ENCODE data around the gene HRH2. TPM values are rescaled to one million over a fixed set of nuclear protein-coding genes. Genes with fewer than 3 reads are reported as not detected.

Gene HRH2
- total RNA-seq, 1 donor from 2014 or later: 1.7 TPM

- no peak for DNase-seq (ENCODE audit: low read depth, low spot score)
- Mint-ChIP-seq H3K27ac (ENCODE audit: unreplicated experiment) (peak overlapping the region; percentile 30), H3K9me3 (no peaks in the 10 kb centered on the region), H3K4me3 (no peak overlapping the region), H3K36me3 (ENCODE audit: low read depth) (no peaks in the 10 kb centered on the region), H3K4me1 (peaks cover 5% of the 10 kb centered on the region), H3K27me3 (ENCODE audit: low read depth) (peaks cover 4% of the 10 kb centered on the region)
- TF ChIP-seq, protein P1, sequence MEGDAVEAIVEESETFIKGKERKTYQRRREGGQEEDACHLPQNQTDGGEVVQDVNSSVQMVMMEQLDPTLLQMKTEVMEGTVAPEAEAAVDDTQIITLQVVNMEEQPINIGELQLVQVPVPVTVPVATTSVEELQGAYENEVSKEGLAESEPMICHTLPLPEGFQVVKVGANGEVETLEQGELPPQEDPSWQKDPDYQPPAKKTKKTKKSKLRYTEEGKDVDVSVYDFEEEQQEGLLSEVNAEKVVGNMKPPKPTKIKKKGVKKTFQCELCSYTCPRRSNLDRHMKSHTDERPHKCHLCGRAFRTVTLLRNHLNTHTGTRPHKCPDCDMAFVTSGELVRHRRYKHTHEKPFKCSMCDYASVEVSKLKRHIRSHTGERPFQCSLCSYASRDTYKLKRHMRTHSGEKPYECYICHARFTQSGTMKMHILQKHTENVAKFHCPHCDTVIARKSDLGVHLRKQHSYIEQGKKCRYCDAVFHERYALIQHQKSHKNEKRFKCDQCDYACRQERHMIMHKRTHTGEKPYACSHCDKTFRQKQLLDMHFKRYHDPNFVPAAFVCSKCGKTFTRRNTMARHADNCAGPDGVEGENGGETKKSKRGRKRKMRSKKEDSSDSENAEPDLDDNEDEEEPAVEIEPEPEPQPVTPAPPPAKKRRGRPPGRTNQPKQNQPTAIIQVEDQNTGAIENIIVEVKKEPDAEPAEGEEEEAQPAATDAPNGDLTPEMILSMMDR (conservative IDR thresholded peaks at IDR 0.05): no peak
These were observed 66.7 kb downstream of the HRH2 start for GRCh38 chr5:175724314-175725275.

GRCh38 chr5:175728316-175728715 is 70.4 kb downstream of the HRH2 start:
- peaks cover 6% of the 10 kb centered on the region for H3K27me3 Mint-ChIP-seq (ENCODE audit: low read depth)
- H3K36me3 Mint-ChIP-seq (ENCODE audit: low read depth): no peaks in the 10 kb centered on the region
- H3K9me3 Mint-ChIP-seq: no peaks in the 10 kb centered on the region
- DNase-seq (ENCODE audit: low read depth, low spot score): no peak
- TF ChIP-seq, protein P1 (conservative IDR thresholded peaks at IDR 0.05): no peak
- H3K4me1 Mint-ChIP-seq: peaks cover 10% of the 10 kb centered on the region
- H3K4me3 Mint-ChIP-seq: no peak overlapping the region
- H3K27ac Mint-ChIP-seq (ENCODE audit: unreplicated experiment): no peak overlapping the region

- Mint-ChIP-seq H3K4me1 (peaks cover 10% of the 10 kb centered on the region), H3K27ac (ENCODE audit: unreplicated experiment) (no peak overlapping the region), H3K36me3 (ENCODE audit: low read depth) (no peaks in the 10 kb centered on the region), H3K27me3 (ENCODE audit: low read depth) (peaks cover 6% of the 10 kb centered on the region), H3K9me3 (no peaks in the 10 kb centered on the region), H3K4me3 (peak overlapping the region; percentile 35)
- DNase-seq (ENCODE audit: low read depth, low spot score): peak; percentile 27
- TF ChIP-seq, protein P1 (conservative IDR thresholded peaks at IDR 0.05): no peak
These were observed 71.3 kb downstream of the HRH2 start for GRCh38 chr5:175728885-175729828.

GRCh38 chr5:175729829-175730277 is 72.0 kb downstream of the HRH2 start:
- Mint-ChIP-seq H3K27me3 (ENCODE audit: low read depth) (peaks cover 6% of the 10 kb centered on the region), H3K36me3 (ENCODE audit: low read depth) (no peaks in the 10 kb centered on the region), H3K9me3 (no peaks in the 10 kb centered on the region), H3K27ac (ENCODE audit: unreplicated experiment) (no peak overlapping the region), H3K4me3 (peak overlapping the region; percentile 35), H3K4me1 (peaks cover 10% of the 10 kb centered on the region)
- TF ChIP-seq, protein P1 (conservative IDR thresholded peaks at IDR 0.05): peak; percentile 98
- DNase-seq (ENCODE audit: low read depth, low spot score): peak; percentile 100

- no peak for DNase-seq (ENCODE audit: low read depth, low spot score)
- H3K36me3 Mint-ChIP-seq (ENCODE audit: low read depth): no peaks in the 10 kb centered on the region
- H3K4me3 Mint-ChIP-seq: no peak overlapping the region
- H3K9me3 Mint-ChIP-seq: no peaks in the 10 kb centered on the region
- H3K4me1 Mint-ChIP-seq: peaks cover 13% of the 10 kb centered on the region
- peaks cover 6% of the 10 kb centered on the region for H3K27me3 Mint-ChIP-seq (ENCODE audit: low read depth)
- H3K27ac Mint-ChIP-seq (ENCODE audit: unreplicated experiment): no peak overlapping the region
- TF ChIP-seq, protein P1 (conservative IDR thresholded peaks at IDR 0.05): no peak
These were observed 73.3 kb downstream of the HRH2 start for GRCh38 chr5:175731172-175731571.

Measured in neural crest cell (in vitro differentiated cells).